Tibial nerve (tissue), 4 donors: ENCODE measurements around the gene AKR1A1. TPM values are rescaled to one million over a fixed set of nuclear protein-coding genes. Genes with fewer than 3 reads are reported as not detected.
A peak's percentile ranks its signal among the peaks of the same experiment; 100 is the strongest.

Source experiments
- DNase-seq, 2 donors: peaks; one replicate each; pipeline ENCODE4 v3.0.0-alpha.2; 2019; ENCODE audit warnings: low spot score in 2 of 2
- H3K27ac ChIP-seq, 4 donors: fragments of 200-600 bp; sonication (generic) in 3 of 4; one replicate each; pipeline ENCODE4 v1.5.1; 2017 to 2019; ENCODE audit warnings: mild to moderate bottlenecking in 1 of 4
- H3K27me3 ChIP-seq, 2 donors: fragments of 200-600 bp; sonication (generic) in 1 of 2; one replicate each; pipeline versions ENCODE4 v1.5.1 to v1.6.0; 2017 to 2019
- H3K36me3 ChIP-seq, 3 donors: fragments of 200-600 bp; sonication (generic); one replicate each; pipeline ENCODE4 v1.5.1; 2018 to 2019
- H3K4me1 ChIP-seq, 4 donors: fragments of 200-600 bp; sonication (generic) in 3 of 4; one replicate each; pipeline ENCODE4 v1.5.1; 2017 to 2019
- H3K4me3 ChIP-seq, 4 donors: fragments of 200-600 bp; sonication (generic) in 3 of 4; one replicate each; pipeline ENCODE4 v1.5.1; 2017 to 2019; ENCODE audit warnings: mild to moderate bottlenecking in 1 of 4, moderate library complexity in 1 of 4
- H3K9me3 ChIP-seq, 4 donors: fragments of 200-600 bp; sonication (generic) in 3 of 4; one replicate each; pipeline ENCODE4 v1.5.1; 2017 to 2019
- EP300 ChIP-seq, 2 donors: sonication (generic); formaldehyde crosslinking; IDR thresholded peaks; one replicate each; pipeline ENCODE4 v1.6.1; 2017; ENCODE audit warnings: antibody characterized with exemption in 2 of 2, mild to moderate bottlenecking in 1 of 2
- POLR2A ChIP-seq, 2 donors: fragments of 450-650 bp; IDR thresholded peaks; one replicate each; pipeline ENCODE4 v1.6.1; 2017; ENCODE audit warnings: antibody characterized with exemption in 2 of 2, mild to moderate bottlenecking in 2 of 2, moderate library complexity in 2 of 2
- WGBS, 2 donors: methylation state at CpG; one replicate each; pipeline ENCODE4 v1.1.5; 2018; 5-methylcytosine and 5-hydroxymethylcytosine counted together
- total RNA-seq, 4 donors: library from RNA; depleted of rRNA; stranded (reverse); fragments of >200 nt; gene quantifications; one replicate each; pipeline ENCODE4 v1.1.0, GENCODE V29; 2016
- TF ChIP-seq, protein P1 (sequence below), 5 experiments: fragments of 200-600 bp in 3 of 5; fragments of 450-650 bp in 2 of 5; sonication (generic) in 3 of 5; IDR thresholded peaks; one replicate each; pipeline ENCODE4 v1.5.1; 2016 to 2019; ENCODE audit warnings: antibody characterized with exemption in 5 of 5, mild to moderate bottlenecking in 3 of 5, moderate library complexity in 2 of 5

The AKR1A1 gene
- total RNA-seq, 4 donors from 2014 or later, result 53.1 to 69.5 (median 63.5) TPM

DNA sequence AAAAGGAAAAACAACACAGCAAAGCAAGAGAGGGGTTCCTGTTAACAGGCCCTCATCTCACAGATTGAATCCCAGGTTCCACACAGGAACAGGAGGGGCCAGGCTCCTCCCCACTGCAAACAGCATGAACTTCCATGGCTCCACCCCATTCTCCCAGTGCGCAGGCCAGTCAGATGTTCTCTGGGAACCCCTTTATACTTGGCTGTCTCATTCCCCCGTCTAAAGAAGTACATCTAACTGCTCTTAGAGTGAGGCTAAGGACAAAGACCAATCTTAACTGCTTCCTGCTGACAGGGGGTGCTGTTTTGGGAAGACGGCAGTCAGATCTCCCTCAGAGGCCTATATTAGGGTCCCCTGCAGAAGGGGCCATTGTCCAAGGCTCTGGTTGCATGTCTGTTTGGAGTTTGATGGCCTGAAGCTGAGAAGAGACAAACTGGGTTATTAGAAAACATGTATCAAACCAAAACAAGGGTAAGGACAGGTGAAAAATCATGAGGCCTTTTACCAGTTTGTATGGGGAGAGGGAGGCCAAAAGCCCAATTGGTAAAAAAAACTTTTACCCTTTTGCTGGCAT, 22.7 kb downstream of the AKR1A1 start:
- H3K4me3 ChIP-seq, result no peak overlapping the region
- H3K36me3 ChIP-seq, result peaks cover 0 to 22% (median 0%) of the 10 kb centered on the region in 3 donors
- TF ChIP-seq, protein P1, sequence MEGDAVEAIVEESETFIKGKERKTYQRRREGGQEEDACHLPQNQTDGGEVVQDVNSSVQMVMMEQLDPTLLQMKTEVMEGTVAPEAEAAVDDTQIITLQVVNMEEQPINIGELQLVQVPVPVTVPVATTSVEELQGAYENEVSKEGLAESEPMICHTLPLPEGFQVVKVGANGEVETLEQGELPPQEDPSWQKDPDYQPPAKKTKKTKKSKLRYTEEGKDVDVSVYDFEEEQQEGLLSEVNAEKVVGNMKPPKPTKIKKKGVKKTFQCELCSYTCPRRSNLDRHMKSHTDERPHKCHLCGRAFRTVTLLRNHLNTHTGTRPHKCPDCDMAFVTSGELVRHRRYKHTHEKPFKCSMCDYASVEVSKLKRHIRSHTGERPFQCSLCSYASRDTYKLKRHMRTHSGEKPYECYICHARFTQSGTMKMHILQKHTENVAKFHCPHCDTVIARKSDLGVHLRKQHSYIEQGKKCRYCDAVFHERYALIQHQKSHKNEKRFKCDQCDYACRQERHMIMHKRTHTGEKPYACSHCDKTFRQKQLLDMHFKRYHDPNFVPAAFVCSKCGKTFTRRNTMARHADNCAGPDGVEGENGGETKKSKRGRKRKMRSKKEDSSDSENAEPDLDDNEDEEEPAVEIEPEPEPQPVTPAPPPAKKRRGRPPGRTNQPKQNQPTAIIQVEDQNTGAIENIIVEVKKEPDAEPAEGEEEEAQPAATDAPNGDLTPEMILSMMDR (IDR thresholded peaks at IDR 0.05), result no peak
- TF ChIP-seq EP300 (IDR thresholded peaks at IDR 0.05) (no peak), POLR2A (IDR thresholded peaks at IDR 0.05) (no peak)
- whole genome bisulfite sequencing, 2 donors, result 33 to 38% methylated on average over 3 of the region's 3 CpGs
- H3K27ac ChIP-seq, result no peak overlapping the region
- no peaks in the 10 kb centered on the region for H3K27me3 ChIP-seq
- no peak for DNase-seq
- no peaks in the 10 kb centered on the region for H3K9me3 ChIP-seq
- no peaks in the 10 kb centered on the region for H3K4me1 ChIP-seq

DNA sequence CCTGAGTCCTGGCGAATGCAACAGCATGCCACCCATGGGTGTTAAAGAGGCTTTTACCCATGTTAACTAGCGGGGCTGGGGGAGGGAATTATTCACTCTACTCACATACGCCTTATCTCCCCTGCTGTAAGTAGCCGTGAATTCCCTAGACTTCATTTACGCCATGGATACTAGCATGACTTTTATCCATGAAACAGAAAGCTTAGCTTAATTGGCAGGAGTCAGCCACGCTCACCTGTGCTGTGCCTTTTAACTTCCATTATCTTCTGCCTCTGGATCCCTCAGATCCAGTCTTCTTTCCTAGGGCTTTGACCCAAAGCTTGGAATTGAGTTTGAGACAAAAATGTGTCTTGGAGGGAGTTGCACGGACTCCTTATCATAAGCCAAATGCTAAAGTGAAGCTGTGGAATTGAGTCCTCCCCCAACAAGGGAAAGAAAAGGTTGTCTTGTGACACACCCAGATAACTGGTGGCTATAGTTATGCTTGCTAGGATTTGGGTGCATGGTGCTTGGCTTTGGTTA, 23.5 kb downstream of the AKR1A1 start:
- no peak overlapping the region for H3K27ac ChIP-seq
- WGBS, 2 donors, result 91 to 95% methylated on average over 7 of the region's 7 CpGs
- no peak for TF ChIP-seq POLR2A (IDR thresholded peaks at IDR 0.05)
- no peak for TF ChIP-seq EP300 (IDR thresholded peaks at IDR 0.05)
- no peak overlapping the region for H3K4me3 ChIP-seq
- no peaks in the 10 kb centered on the region for H3K4me1 ChIP-seq
- no peaks in the 10 kb centered on the region for H3K9me3 ChIP-seq
- no peak for DNase-seq
- H3K36me3 ChIP-seq, result peaks cover 0 to 13% (median 0%) of the 10 kb centered on the region in 3 donors
- no peaks in the 10 kb centered on the region for H3K27me3 ChIP-seq

DNA sequence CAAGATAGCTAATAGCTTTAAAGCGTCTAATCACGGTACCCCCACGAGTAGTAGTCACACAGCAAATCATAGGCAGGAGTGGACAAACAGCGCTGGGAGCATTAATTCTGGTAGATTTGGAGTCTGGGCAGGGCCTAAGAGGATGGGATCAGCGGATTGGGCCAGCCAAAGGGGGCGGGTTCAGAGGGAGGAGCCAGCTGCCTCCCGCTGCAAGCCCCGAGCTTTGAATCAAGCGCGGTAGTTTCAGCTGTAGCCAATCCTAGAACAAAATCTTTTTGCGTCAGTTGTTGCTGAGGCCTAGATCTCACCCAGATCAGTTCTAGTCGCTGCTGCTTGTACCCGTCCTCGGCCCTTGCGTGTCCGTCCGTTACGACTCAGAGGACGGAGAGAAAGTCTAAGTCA, 32.6 kb downstream of the AKR1A1 start:
- DNase-seq, result peak; percentile 85 to 92
- H3K27me3 ChIP-seq, result no peaks in the 10 kb centered on the region
- peak overlapping the region; percentile 66 to 94 (median 92) for H3K27ac ChIP-seq
- H3K4me1 ChIP-seq, result peaks cover 0 to 24% (median 13%) of the 10 kb centered on the region in 4 donors
- peak overlapping the region; percentile 81 to 82 (median 82) for H3K4me3 ChIP-seq
- 0 to 1% methylated on average over 14 to 19 of the region's 19 CpGs for WGBS, 2 donors
- H3K36me3 ChIP-seq, result no peaks in the 10 kb centered on the region
- H3K9me3 ChIP-seq, result no peaks in the 10 kb centered on the region
- TF ChIP-seq POLR2A (IDR thresholded peaks at IDR 0.05), result no peak
- TF ChIP-seq EP300 (IDR thresholded peaks at IDR 0.05), result no peak
- TF ChIP-seq, protein P1 (IDR thresholded peaks at IDR 0.05), result no peak

DNA sequence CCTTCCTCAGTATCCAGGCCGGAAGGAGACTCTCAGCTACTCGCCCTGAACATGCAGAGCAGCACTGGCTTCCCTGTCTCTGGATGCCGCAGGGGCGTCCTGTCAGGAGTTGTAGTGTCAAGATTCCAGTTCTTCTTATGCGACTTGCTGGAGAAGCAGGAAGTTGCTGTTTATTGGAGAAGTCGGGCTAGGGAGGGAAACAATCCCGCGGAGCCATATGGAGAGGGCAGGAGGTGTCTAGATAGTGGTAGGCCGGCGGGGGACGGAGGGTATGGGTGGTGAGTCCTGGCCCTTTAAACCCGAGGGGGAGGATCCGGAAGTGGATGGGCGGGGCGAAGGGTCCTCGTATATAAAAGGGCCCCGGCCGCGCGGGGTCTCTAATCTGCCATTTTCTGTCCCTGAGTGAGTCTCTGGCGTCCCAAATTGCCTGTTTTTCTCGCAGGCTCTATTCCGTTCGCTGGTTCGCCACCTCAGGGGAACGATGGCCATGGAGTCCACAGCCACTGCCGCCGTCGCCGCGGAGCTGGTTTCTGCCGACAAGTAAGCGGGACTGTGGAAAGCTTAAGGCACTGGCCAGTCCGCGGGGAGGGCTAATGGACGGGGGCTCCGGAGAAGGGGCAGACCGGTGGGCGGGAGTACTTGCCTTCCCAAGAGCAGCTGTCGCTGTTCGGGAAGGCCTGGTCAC, 33.2 kb downstream of the AKR1A1 start, which contains the start of gene NASP:
Gene NASP, plus strand, starts transcription at position 376 of the 685 bp plus-strand sequence. Its CDS starts 106 bp downstream, at position 482.
- Histone ChIP-seq H3K27ac (peak within 1 kb of the TSS; percentile 66 to 94 (median 92)), H3K9me3 (no peaks in the 10 kb centered on the region), H3K4me3 (peak within 1 kb of the TSS; percentile 81 to 82 (median 82)), H3K36me3 (no peaks in the 10 kb centered on the region), H3K27me3 (no peaks in the 10 kb centered on the region), H3K4me1 (peaks cover 0 to 24% (median 13%) of the 10 kb centered on the region in 4 donors)
- WGBS, 2 donors, result 0% methylated on average over 34 to 40 of the region's 41 CpGs
- peak; percentile 79 to 93 for DNase-seq
- TF ChIP-seq, protein P1 (IDR thresholded peaks at IDR 0.05), result peak in 1 of 5 experiments; percentile 17
- peak in 1 of 2 donors; percentile 96 for TF ChIP-seq EP300 (IDR thresholded peaks at IDR 0.05)
- TF ChIP-seq POLR2A (IDR thresholded peaks at IDR 0.05), result peak; percentile 54 to 77

DNA sequence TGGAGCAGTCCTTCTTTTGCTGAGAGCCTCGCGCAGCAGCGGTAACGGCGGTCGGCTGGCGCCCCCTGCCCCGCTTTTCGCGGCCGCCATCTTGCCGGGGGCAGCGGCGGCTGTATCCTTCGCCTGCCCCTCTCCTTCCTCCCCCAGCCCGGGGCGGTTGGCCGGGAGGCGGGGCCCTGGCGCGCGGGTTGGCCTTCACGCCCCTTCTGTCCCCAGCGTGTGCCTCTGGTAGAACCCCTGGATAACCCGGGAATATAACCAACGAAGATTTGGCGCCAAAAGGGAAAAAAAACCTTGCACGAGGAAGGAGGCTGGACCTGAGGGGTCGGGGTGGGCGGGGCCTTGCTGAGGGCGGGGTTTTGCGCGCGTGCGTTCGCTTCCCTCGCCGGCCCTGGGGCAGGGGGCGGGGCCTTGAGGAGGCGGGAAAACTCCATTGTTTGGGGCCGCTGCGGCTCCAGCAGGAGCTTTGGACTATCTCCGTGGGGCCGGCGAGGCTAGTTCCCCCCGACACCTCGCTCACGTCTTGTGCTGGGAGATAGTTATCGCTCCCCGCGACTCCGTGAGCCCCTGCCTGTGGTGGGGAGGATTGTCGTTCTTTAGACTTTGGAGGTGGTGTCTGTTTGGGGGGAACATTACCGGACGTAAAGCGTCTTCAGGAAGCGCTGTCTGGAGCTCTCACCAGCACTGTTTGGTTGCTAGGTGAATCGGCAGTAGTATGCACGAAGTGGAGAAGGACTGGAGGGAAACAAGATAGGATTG, 33.9 kb downstream of the AKR1A1 start:
- Histone ChIP-seq H3K36me3 (no peaks in the 10 kb centered on the region), H3K4me1 (peaks cover 0 to 24% (median 13%) of the 10 kb centered on the region in 4 donors), H3K27me3 (no peaks in the 10 kb centered on the region), H3K4me3 (peak overlapping the region; percentile 81 to 82 (median 82)), H3K9me3 (no peaks in the 10 kb centered on the region), H3K27ac (peak overlapping the region; percentile 66 to 94 (median 92))
- 0 to 1% methylated on average over 46 to 55 of the region's 59 CpGs for WGBS, 2 donors
- TF ChIP-seq, protein P1 (IDR thresholded peaks at IDR 0.05), result no peak
- TF ChIP-seq POLR2A (IDR thresholded peaks at IDR 0.05), result no peak
- no peak for TF ChIP-seq EP300 (IDR thresholded peaks at IDR 0.05)
- peak; percentile 76 to 82 for DNase-seq
